Keratinocyte (primary cell): ENCODE results near the gene MAPK14.

Source experiments
- EZH2 ChIP-seq: IDR thresholded peaks from one replicate; pipeline ENCODE4 v1.6.1; 2012; ENCODE audit warnings: inconsistent platforms, mild to moderate bottlenecking, low read length, moderate library complexity
- TF ChIP-seq, protein P1 (sequence below), 3 experiments: IDR thresholded peaks in 1 of 3; conservative IDR thresholded peaks in 1 of 3; optimal IDR thresholded peaks in 1 of 3; 2 replicates in 2 of 3; 3 replicates in 1 of 3; pipeline versions ENCODE3 to v1.5.1; 2011; ENCODE audit warnings: low read length in 3 of 3, mild to moderate bottlenecking in 3 of 3, moderate library complexity in 2 of 3, control low read depth in 1 of 3, inconsistent platforms in 1 of 3; ENCODE audit not compliant: insufficient read depth in 2 of 3; ENCODE audit errors: extremely low read depth in 1 of 3

DNA sequence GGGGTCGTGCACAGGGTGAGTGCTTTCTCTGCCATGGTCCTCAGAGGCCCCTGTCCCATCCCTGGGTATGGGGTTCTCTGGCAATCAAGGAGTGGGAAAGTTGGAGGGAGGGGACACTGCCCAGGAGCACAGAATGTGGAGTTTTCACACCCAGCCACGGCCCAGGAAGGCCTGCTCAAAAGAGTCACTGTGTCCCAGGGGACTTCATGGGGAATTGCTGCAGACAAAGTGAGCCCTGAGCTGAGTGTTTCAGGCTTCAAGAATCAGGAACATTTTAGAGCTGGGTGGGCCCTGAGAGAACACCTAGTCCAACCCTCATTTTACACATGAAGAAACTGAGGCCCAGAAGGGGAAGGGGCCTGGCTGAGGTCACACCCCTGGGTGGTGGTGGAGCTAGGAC lies 108.4 kb downstream of the MAPK14 start:
- TF ChIP-seq, protein P1, sequence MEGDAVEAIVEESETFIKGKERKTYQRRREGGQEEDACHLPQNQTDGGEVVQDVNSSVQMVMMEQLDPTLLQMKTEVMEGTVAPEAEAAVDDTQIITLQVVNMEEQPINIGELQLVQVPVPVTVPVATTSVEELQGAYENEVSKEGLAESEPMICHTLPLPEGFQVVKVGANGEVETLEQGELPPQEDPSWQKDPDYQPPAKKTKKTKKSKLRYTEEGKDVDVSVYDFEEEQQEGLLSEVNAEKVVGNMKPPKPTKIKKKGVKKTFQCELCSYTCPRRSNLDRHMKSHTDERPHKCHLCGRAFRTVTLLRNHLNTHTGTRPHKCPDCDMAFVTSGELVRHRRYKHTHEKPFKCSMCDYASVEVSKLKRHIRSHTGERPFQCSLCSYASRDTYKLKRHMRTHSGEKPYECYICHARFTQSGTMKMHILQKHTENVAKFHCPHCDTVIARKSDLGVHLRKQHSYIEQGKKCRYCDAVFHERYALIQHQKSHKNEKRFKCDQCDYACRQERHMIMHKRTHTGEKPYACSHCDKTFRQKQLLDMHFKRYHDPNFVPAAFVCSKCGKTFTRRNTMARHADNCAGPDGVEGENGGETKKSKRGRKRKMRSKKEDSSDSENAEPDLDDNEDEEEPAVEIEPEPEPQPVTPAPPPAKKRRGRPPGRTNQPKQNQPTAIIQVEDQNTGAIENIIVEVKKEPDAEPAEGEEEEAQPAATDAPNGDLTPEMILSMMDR (optimal IDR thresholded peaks at IDR 0.05 in 1 of 3, IDR thresholded peaks at IDR 0.05 in 1 of 3, conservative IDR thresholded peaks at IDR 0.05 in 1 of 3; ENCODE audit: extremely low read depth in 1 of 3, insufficient read depth in 2 of 3, low read length in 3 of 3): no peak
- TF ChIP-seq EZH2: no peak
